ENCODE measurements around the gene PDE4D. TPM values are rescaled to one million over a fixed set of nuclear protein-coding genes. Genes with fewer than 3 reads are reported as not detected.

PDE4D gene
- total RNA-seq, 1 experiment from 2014 or later, result 2.1 TPM

DNA sequence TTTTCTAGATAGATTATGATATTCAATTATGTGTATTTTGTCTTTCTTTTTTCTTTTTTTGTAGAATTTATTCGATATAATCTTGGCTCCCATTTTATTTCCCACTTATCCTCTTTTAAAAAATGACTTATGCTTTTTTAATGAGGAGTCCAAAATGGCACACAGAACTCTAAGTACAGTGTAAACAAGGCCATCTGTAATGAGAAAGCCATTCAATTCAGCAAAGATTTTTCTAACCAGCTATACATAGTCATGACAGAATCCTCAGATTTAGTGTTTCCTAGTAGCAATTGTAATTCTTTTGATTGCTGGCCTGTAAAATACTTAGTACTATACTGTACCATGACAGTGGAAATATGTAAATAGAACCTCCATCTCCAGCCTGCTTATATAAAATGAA, 659.3 kb downstream of the PDE4D start:
- H3K79me1 ChIP-seq (ENCODE audit: insufficient read depth, low read depth, low read length, poor library complexity, severe bottlenecking), result no peaks in the 10 kb centered on the region
- no peak overlapping the region for H2BK12ac ChIP-seq (ENCODE audit: insufficient read length, low read depth, low read length)
- H3K27ac ChIP-seq (ENCODE audit: insufficient read length, low read depth, low read length), result no peak overlapping the region
- H2BK120ac ChIP-seq (ENCODE audit: low read depth, low read length, poor library complexity, severe bottlenecking), result no peak overlapping the region
- no peak overlapping the region for H2AK5ac ChIP-seq (ENCODE audit: insufficient read length, low read length)
- WGBS (ENCODE audit: extremely low coverage, insufficient read length, low lambda C conversion rate), result no CpG with 5 or more reads among the region's 1 CpG
- H3K4me2 ChIP-seq (ENCODE audit: insufficient read depth, insufficient read length, low read length), result no peak overlapping the region
- H3K79me2 ChIP-seq (ENCODE audit: insufficient read depth, low read length), result no peaks in the 10 kb centered on the region
- TF ChIP-seq, protein P1, sequence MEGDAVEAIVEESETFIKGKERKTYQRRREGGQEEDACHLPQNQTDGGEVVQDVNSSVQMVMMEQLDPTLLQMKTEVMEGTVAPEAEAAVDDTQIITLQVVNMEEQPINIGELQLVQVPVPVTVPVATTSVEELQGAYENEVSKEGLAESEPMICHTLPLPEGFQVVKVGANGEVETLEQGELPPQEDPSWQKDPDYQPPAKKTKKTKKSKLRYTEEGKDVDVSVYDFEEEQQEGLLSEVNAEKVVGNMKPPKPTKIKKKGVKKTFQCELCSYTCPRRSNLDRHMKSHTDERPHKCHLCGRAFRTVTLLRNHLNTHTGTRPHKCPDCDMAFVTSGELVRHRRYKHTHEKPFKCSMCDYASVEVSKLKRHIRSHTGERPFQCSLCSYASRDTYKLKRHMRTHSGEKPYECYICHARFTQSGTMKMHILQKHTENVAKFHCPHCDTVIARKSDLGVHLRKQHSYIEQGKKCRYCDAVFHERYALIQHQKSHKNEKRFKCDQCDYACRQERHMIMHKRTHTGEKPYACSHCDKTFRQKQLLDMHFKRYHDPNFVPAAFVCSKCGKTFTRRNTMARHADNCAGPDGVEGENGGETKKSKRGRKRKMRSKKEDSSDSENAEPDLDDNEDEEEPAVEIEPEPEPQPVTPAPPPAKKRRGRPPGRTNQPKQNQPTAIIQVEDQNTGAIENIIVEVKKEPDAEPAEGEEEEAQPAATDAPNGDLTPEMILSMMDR (conservative IDR thresholded peaks at IDR 0.05), result no peak
- Mint-ChIP-seq H3K36me3 (ENCODE audit: insufficient read depth in 1 of 3, low read depth in 3 of 3) (no peaks in the 10 kb centered on the region), H3K27ac (no peak overlapping the region), H3K4me3 (no peak overlapping the region), H3K4me1 (peaks cover 1 to 6% of the 10 kb centered on the region in 2 experiments), H3K9me3 (no peaks in the 10 kb centered on the region), H3K27me3 (ENCODE audit: low read depth) (no peaks in the 10 kb centered on the region)
- DNase-seq, result no peak
- H2BK5ac ChIP-seq (ENCODE audit: insufficient read length, low read length), result no peak overlapping the region
- no peaks in the 10 kb centered on the region for H3K23me2 ChIP-seq (ENCODE audit: insufficient read length, low read depth, low read length, poor library complexity, severe bottlenecking)
- no peaks in the 10 kb centered on the region for H3K27me3 ChIP-seq (ENCODE audit: insufficient read depth, low read length)
- no peak overlapping the region for H3K4ac ChIP-seq (ENCODE audit: low read depth, low read length)
- no peak overlapping the region for H4K5ac ChIP-seq (ENCODE audit: insufficient read length, low read depth, low read length)
- H3K23ac ChIP-seq (ENCODE audit: insufficient read length, low read depth, low read length), result no peak overlapping the region
- no peak overlapping the region for H3K56ac ChIP-seq (ENCODE audit: insufficient read length, low read depth, low read length)
- no peaks in the 10 kb centered on the region for H4K20me1 ChIP-seq (ENCODE audit: control insufficient read depth, insufficient read depth, insufficient read length)
- H3K14ac ChIP-seq (ENCODE audit: insufficient read depth, low read length), result no peak overlapping the region
- no peaks in the 10 kb centered on the region for H3K9me3 ChIP-seq (ENCODE audit: control insufficient read depth, low read depth, low read length)
- no peaks in the 10 kb centered on the region for H3K4me1 ChIP-seq (ENCODE audit: insufficient read depth, low read length)
- H3K9ac ChIP-seq (ENCODE audit: extremely low read depth, insufficient read length, low read length), result no peak overlapping the region
- H4K91ac ChIP-seq (ENCODE audit: insufficient read length, low read depth, low read length), result no peak overlapping the region
- H4K8ac ChIP-seq (replicated peaks; ENCODE audit: insufficient read length, low read depth, low read length), result no peak overlapping the region
- H2AFZ ChIP-seq (ENCODE audit: low read length), result no peak overlapping the region
- H2BK15ac ChIP-seq (ENCODE audit: low read depth, low read length), result no peak overlapping the region
- no peak overlapping the region for H2BK20ac ChIP-seq (ENCODE audit: low read depth, low read length, poor library complexity, severe bottlenecking)
- no peak overlapping the region for H3T11ph ChIP-seq (ENCODE audit: low read length)
- no peak overlapping the region for H3K18ac ChIP-seq (ENCODE audit: insufficient read length, low read depth, low read length)
